Epithelial cell of proximal tubule (primary cell): Measurements from ENCODE around the gene SEMA6A. TPM values are rescaled to one million over a fixed set of nuclear protein-coding genes. Genes with fewer than 3 reads are reported as not detected.

Source experiments
- DNase-seq: peaks from one replicate; pipeline ENCODE4 v3.0.0-alpha.2; 2011; ENCODE audit warnings: low read depth
- H3K4me3 ChIP-seq: 2 replicates; pipeline ENCODE4 v1.5.1; 2011; ENCODE audit warnings: low read depth, mild to moderate bottlenecking, low read length
- CTCF ChIP-seq: conservative IDR thresholded peaks from 2 replicates; pipeline ENCODE4 v1.5.1; 2012; ENCODE audit warnings: low read depth, mild to moderate bottlenecking, low read length
- total RNA-seq: library from RNA; depleted of rRNA; stranded (reverse); fragments of >200 nt; gene quantifications from 2 replicates; pipeline ENCODE4 v1.2.3, GENCODE V29; 2015

Gene SEMA6A
- total RNA-seq, 1 donor from 2014 or later = 11.6 TPM

- TF ChIP-seq CTCF = no peak
- no peak for DNase-seq
- no peak overlapping the region for H3K4me3 ChIP-seq
Measured at GRCh38 chr5:116530276-116530675, 44.3 kb downstream of the SEMA6A start.

- TF ChIP-seq CTCF = no peak
- no peak for DNase-seq
- no peak overlapping the region for H3K4me3 ChIP-seq
Measured at GRCh38 chr5:116529615-116530014, 45.0 kb downstream of the SEMA6A start.

GRCh38 chr5:116528519-116529234, 45.9 kb downstream of the SEMA6A start:
- H3K4me3 ChIP-seq = peak overlapping the region; percentile 30
- DNase-seq = no peak
- TF ChIP-seq CTCF = no peak

- H3K4me3 ChIP-seq = peak overlapping the region; percentile 30
- no peak for DNase-seq
- TF ChIP-seq CTCF = no peak
Measured at GRCh38 chr5:116527582-116527981, 47.0 kb downstream of the SEMA6A start.

- no peak overlapping the region for H3K4me3 ChIP-seq
- TF ChIP-seq CTCF = no peak
- no peak for DNase-seq
Measured at GRCh38 chr5:116525674-116526073, 48.9 kb downstream of the SEMA6A start.

GRCh38 chr5:116524966-116525365, 49.7 kb downstream of the SEMA6A start:
- H3K4me3 ChIP-seq = no peak overlapping the region
- no peak for TF ChIP-seq CTCF
- no peak for DNase-seq
